ENCODE measurements around the gene IL27RA.

IL27RA gene

GRCh38 chr19:14102756-14103155 lies 71.2 kb downstream of the IL27RA start:
- in situ Hi-C loops (cut with HindIII; ENCODE audit: low pct_ligation_motif_present, low sequenced_read_pairs), result no loop called here
- Histone ChIP-seq H3K36me3 (replicated peaks) (peaks cover 42% of the 10 kb centered on the region), H3K27ac (no peak overlapping the region), H3K4me3 (ENCODE audit: low read depth, low read length) (no peak overlapping the region), H3K27me3 (replicated peaks) (no peaks in the 10 kb centered on the region)
- no peak for TF ChIP-seq CTCF (IDR thresholded peaks at IDR 0.05; ENCODE audit: low read depth, low read length, missing control alignments)
- no peak for DNase-seq

Data from brain microvascular endothelial cell (primary cell).